K562 (cell line): ENCODE measurements around the gene CHST12. TPM values are rescaled to one million over a fixed set of nuclear protein-coding genes. Genes with fewer than 3 reads are reported as not detected.

Experiments
- ATAC-seq: fragments of 200-7000 bp; cut with Tn5 transposase; 3 replicates; pipeline ENCODE4 v1.9.1; 2020; ENCODE audit warnings: moderate library complexity
- BruUV-seq: library from RNA; stranded (reverse); fragments of 400-500 nt; replicated peaks from 2 replicates; lab custom pipeline; 2021; lab: Mats Ljungman, UMichigan
- CTCF ChIA-PET: fragments of 300-600 bp; formaldehyde crosslinking; extraction: SDS; loops from one replicate; lab custom pipeline; 2021; ENCODE audit warnings: low intra/inter-chr PET ratio; lab: Yijun Ruan, JAX
- POLR2A ChIA-PET: fragments of 300-600, 350-650 bp; sonication (Branson Sonifier 250); formaldehyde crosslinking; extraction: SDS; loops from one replicate; lab custom pipeline; 2021; ENCODE audit warnings: antibody characterized with exemption, inconsistent platforms; lab: Yijun Ruan, JAX
- DNase-seq, 4 experiments: peaks; one replicate each; pipeline versions ENCODE4 v3.0.0 to v3.0.0-alpha.2; 2011 to 2018; ENCODE audit warnings: low spot score in 3 of 4, mixed read lengths in 3 of 4; ENCODE audit errors: extremely low read depth in 1 of 4
- FAIRE-seq: peaks from 2 replicates; lab custom pipeline; 2011; peaks lifted over from hg19 to GRCh38; lab: Jason Lieb, UNC
- H2AFZ ChIP-seq: 2 replicates; pipeline ENCODE4 v1.6.0; 2011; ENCODE audit warnings: low read depth, low read length, control low read depth, inconsistent platforms
- H3K27ac ChIP-seq: fragments of 200-600 bp; 3 replicates; pipeline ENCODE4 v1.8.0; 2011; ENCODE audit warnings: low read depth, mild to moderate bottlenecking, control low read depth, inconsistent platforms, low read length, moderate library complexity, mixed read lengths; ENCODE audit errors: extremely low read depth
- H3K27me3 ChIP-seq, 2 experiments: fragments of 300-600 bp in 1 of 2; 2 replicates in 1 of 2; 3 replicates in 1 of 2; pipeline versions ENCODE4 v1.6.0 to v1.8.0; 2011; ENCODE audit warnings: inconsistent platforms in 2 of 2, low read length in 2 of 2, mild to moderate bottlenecking in 1 of 2, mixed read lengths in 1 of 2, moderate library complexity in 1 of 2; ENCODE audit not compliant: control insufficient read depth in 2 of 2, insufficient read depth in 2 of 2
- H3K36me3 ChIP-seq: fragments of 300-600 bp; 3 replicates; pipeline ENCODE4 v1.8.0; 2011; ENCODE audit warnings: mild to moderate bottlenecking, low read length, inconsistent platforms; ENCODE audit not compliant: control insufficient read depth, insufficient read depth
- H3K4me1 ChIP-seq, 2 experiments: fragments of 200-600 bp in 1 of 2; replicated peaks in 1 of 2; 2 replicates in 1 of 2; 3 replicates in 1 of 2; pipeline versions ENCODE4 v1.5.1 to v1.8.0; 2011; ENCODE audit warnings: inconsistent platforms in 2 of 2, low read length in 2 of 2, mild to moderate bottlenecking in 1 of 2, mixed read lengths in 1 of 2, moderate library complexity in 1 of 2; ENCODE audit not compliant: control insufficient read depth in 2 of 2, insufficient read depth in 2 of 2
- H3K4me2 ChIP-seq: 2 replicates; pipeline ENCODE4 v1.6.1; 2011; ENCODE audit warnings: low read length, control low read depth, inconsistent platforms, mixed read lengths; ENCODE audit not compliant: insufficient read depth
- H3K4me3 ChIP-seq: fragments of 200-600 bp; sonication (generic), shearing (Covaris generic); 2 replicates; pipeline ENCODE4 v1.5.1; 2016; ENCODE audit warnings: control low read depth, inconsistent platforms
- H3K79me2 ChIP-seq: fragments of 200-600 bp; 3 replicates; pipeline ENCODE4 v1.8.0; 2011; ENCODE audit warnings: low read length, inconsistent platforms; ENCODE audit not compliant: control insufficient read depth, insufficient read depth
- H3K9ac ChIP-seq, 2 experiments: 2 replicates each; pipeline versions ENCODE4 v1.6.0 to v1.6.1; 2011; ENCODE audit warnings: low read depth in 2 of 2, low read length in 2 of 2, control low read depth in 1 of 2, inconsistent platforms in 1 of 2, mild to moderate bottlenecking in 1 of 2, mixed read lengths in 1 of 2; ENCODE audit not compliant: insufficient read depth in 1 of 2
- H3K9me1 ChIP-seq: one replicate; pipeline ENCODE4 v1.6.0; 2011; ENCODE audit warnings: inconsistent platforms, mild to moderate bottlenecking, low read length, moderate library complexity; ENCODE audit not compliant: control insufficient read depth, insufficient read depth
- H3K9me3 ChIP-seq: replicated peaks from 2 replicates; pipeline ENCODE4 v1.5.1; 2011; ENCODE audit warnings: low read depth, low read length, inconsistent platforms; ENCODE audit not compliant: control insufficient read depth, insufficient read depth
- H4K20me1 ChIP-seq: replicated peaks from 2 replicates; pipeline ENCODE4 v1.6.1; 2011; ENCODE audit warnings: low read length, inconsistent platforms, mixed read lengths; ENCODE audit not compliant: control insufficient read depth, insufficient read depth
- CBFA2T3 ChIP-seq: fragments of 450-650 bp; IDR thresholded peaks from 2 replicates; pipeline ENCODE4 v1.6.1; 2017
- CEBPB ChIP-seq: fragments of 450-650 bp; IDR thresholded peaks from 2 replicates; pipeline ENCODE4 v1.6.1; 2016; ENCODE audit warnings: missing genetic modification characterization, missing compliant biosample characterization
- CEBPG ChIP-seq, 3 experiments: fragments of 200-800 bp in 1 of 3; sonication (Bioruptor generic) in 1 of 3; sonication (generic) in 1 of 3; formaldehyde crosslinking in 1 of 3; IDR thresholded peaks in 2 of 3; conservative IDR thresholded peaks in 1 of 3; 2 replicates each; pipeline versions ENCODE4 v1.6.1 to v1.8.0; 2016 to 2022; ENCODE audit warnings: missing compliant biosample characterization in 2 of 3, missing genetic modification characterization in 2 of 3, mild to moderate bottlenecking in 1 of 3, missing genetic modification reagents in 1 of 3
- DDX20 ChIP-seq: fragments of 450-650 bp; IDR thresholded peaks from 2 replicates; pipeline ENCODE4 v1.6.1; 2016; ENCODE audit warnings: missing genetic modification characterization, low read depth, mild to moderate bottlenecking, missing compliant biosample characterization, moderate library complexity
- FOXK2 ChIP-seq, 2 experiments: fragments of 450-650 bp; IDR thresholded peaks in 1 of 2; conservative IDR thresholded peaks in 1 of 2; 2 replicates each; pipeline ENCODE4 v1.6.1; 2016; ENCODE audit warnings: low read depth in 2 of 2, mild to moderate bottlenecking in 1 of 2
- HDAC1 ChIP-seq, 2 experiments: fragments of 450-650 bp; IDR thresholded peaks; 2 replicates each; pipeline ENCODE4 v1.6.1; 2016 to 2017; ENCODE audit warnings: inconsistent platforms in 1 of 2, mild to moderate bottlenecking in 1 of 2, moderate library complexity in 1 of 2
- HDAC6 ChIP-seq: IDR thresholded peaks from 2 replicates; pipeline ENCODE4 v1.6.1; 2012; ENCODE audit warnings: low read depth, mild to moderate bottlenecking, control low read depth, inconsistent platforms, low read length, moderate library complexity
- MYBL2 ChIP-seq, 2 experiments: fragments of 450-650 bp in 1 of 2; sonication (generic) in 1 of 2; formaldehyde crosslinking in 1 of 2; IDR thresholded peaks; 2 replicates each; pipeline versions ENCODE4 v1.6.1 to v1.8.1; 2017 to 2022; ENCODE audit warnings: borderline replicate concordance in 1 of 2, inconsistent platforms in 1 of 2, low read depth in 1 of 2, mild to moderate bottlenecking in 1 of 2, missing genetic modification reagents in 1 of 2, moderate library complexity in 1 of 2
- NCOA1 ChIP-seq: fragments of 450-650 bp; IDR thresholded peaks from 2 replicates; pipeline ENCODE4 v1.6.1; 2016; ENCODE audit warnings: low read depth
- POLR2G ChIP-seq: fragments of 200-400 bp; formaldehyde crosslinking; IDR thresholded peaks from 2 replicates; pipeline ENCODE4 v1.6.1; 2017; ENCODE audit warnings: low read depth, mild to moderate bottlenecking, antibody characterized with exemption, low read length, moderate library complexity
- RBFOX2 ChIP-seq: fragments of 200-400 bp; formaldehyde crosslinking; IDR thresholded peaks from 2 replicates; pipeline ENCODE4 v1.6.1; 2017; ENCODE audit warnings: low read depth, mild to moderate bottlenecking, low read length, moderate library complexity
- RHOXF2B ChIP-seq: fragments of 250-450 bp; sonication (Bioruptor Pico); conservative IDR thresholded peaks from 2 replicates; pipeline ENCODE4 v1.5.1; 2021
- SIN3A ChIP-seq, 2 experiments: fragments of 150-350 bp in 1 of 2; IDR thresholded peaks; 2 replicates each; pipeline ENCODE4 v1.6.1; 2011 to 2016; ENCODE audit warnings: borderline replicate concordance in 2 of 2, low read depth in 2 of 2, low read length in 2 of 2, mild to moderate bottlenecking in 2 of 2, moderate library complexity in 2 of 2; ENCODE audit not compliant: control insufficient read depth in 1 of 2
- TAL1 ChIP-seq: fragments of 450-650 bp; IDR thresholded peaks from 2 replicates; pipeline ENCODE4 v1.6.1; 2016; ENCODE audit warnings: mild to moderate bottlenecking
- TCF3 ChIP-seq: sonication (generic); formaldehyde crosslinking; IDR thresholded peaks from 2 replicates; pipeline ENCODE4 v1.4.0; 2020; ENCODE audit warnings: mild to moderate bottlenecking, missing genetic modification reagents
- ZBTB17 ChIP-seq: fragments of 450-650 bp; formaldehyde crosslinking; IDR thresholded peaks from 2 replicates; pipeline ENCODE4 v1.4.0; 2020; ENCODE audit warnings: mild to moderate bottlenecking
- ZFP36 ChIP-seq: fragments of 150-350 bp; IDR thresholded peaks from 2 replicates; pipeline ENCODE4 v1.6.1; 2018; ENCODE audit warnings: low read length, low read depth; ENCODE audit not compliant: partially characterized antibody
- ZMIZ1 ChIP-seq, 2 experiments: fragments of 150-350 bp in 1 of 2; IDR thresholded peaks; 2 replicates each; pipeline ENCODE4 v1.6.1; 2012 to 2016; ENCODE audit warnings: low read depth in 2 of 2, low read length in 2 of 2, mild to moderate bottlenecking in 1 of 2, moderate library complexity in 1 of 2
- WGBS: fragments of 100-300 bp; shearing (Covaris generic); methylation state at CpG from one replicate; pipeline ENCODE4 v1.1.6; 2016; ENCODE audit warnings: low coverage, mixed read lengths; ENCODE audit not compliant: insufficient coverage; ENCODE audit errors: missing lambda C conversion rate; 5-methylcytosine and 5-hydroxymethylcytosine counted together
- in situ Hi-C: fragments of 300-500 bp; cut with MboI; formaldehyde crosslinking; loops from 4 replicates; pipeline ENCODE4 v1.15.0; 2018; ENCODE audit warnings: inconsistent platforms, mixed read lengths
- intact Hi-C: fragments of 100-400 bp; cut with micrococcal nuclease; formaldehyde crosslinking; loops from 2 replicates; pipeline ENCODE4 v1.14.2; 2022
- polyA plus RNA-seq, 8 experiments: library from polyadenylated mRNA; depleted of rRNA in 4 of 8; stranded (reverse) in 5 of 8; unstranded in 3 of 8; fragments of >200 nt; fragmentation: Nextera tagmentation in 2 of 8; fragmentation: Illumina TruSeq in 1 of 8; extraction: Ambion mirVana in 2 of 8; extraction: Trizol in 1 of 8; gene quantifications; 2 replicates each; pipeline versions ENCODE4 v1.2.1 to v1.2.3, GENCODE V29; 2011 to 2014; ENCODE audit warnings: inconsistent platforms in 1 of 8, missing spikeins in 1 of 8
- total RNA-seq, 7 experiments: library from RNA; depleted of rRNA in 6 of 7; stranded (reverse); fragments of >200 nt in 6 of 7; fragmentation: Illumina TruSeq in 2 of 7; extraction: Trizol in 2 of 7; gene quantifications; 2 replicates each; pipeline versions ENCODE4 v1.2.1 to v1.2.3, GENCODE V29; 2011 to 2021; ENCODE audit warnings: low replicate concordance in 1 of 7

CHST12 gene
- total and polyA plus RNA-seq, 9 of the 15 experiments (the other 6 are each of a cell fraction or from before 2014, with no cell fraction given): 0.18 to 19.8 (median 3.6) TPM

- no peaks in the 10 kb centered on the region for H3K9me3 ChIP-seq
- peak in 2 of 4 experiments; percentile 20 to 45 for DNase-seq
- in situ Hi-C loops: no loop called here
- H2AFZ ChIP-seq: no peak overlapping the region
- peak overlapping the region; percentile 87 to 100 for H3K9ac ChIP-seq
- ChIA-PET CTCF (no interaction called here), POLR2A (interaction anchor here (0.6 to 1.7 kb wide), 7 partner anchors 12 to 809 kb away, joined by 3 to 9 read pairs (median 3); partner anchors contain the start of gene SNX8)
- H3K36me3 ChIP-seq: peaks cover 64% of the 10 kb centered on the region
- H3K4me1 ChIP-seq: peaks cover 18 to 31% of the 10 kb centered on the region in 2 experiments; a peak in 4 of 5 replicates
- peaks cover 82% of the 10 kb centered on the region for H3K79me2 ChIP-seq
- no TSS peak for BruUV-seq
- TF ChIP-seq HDAC6 (no peak), RHOXF2B (CRISPR knock-in tag) (no peak), FOXK2 (conservative IDR thresholded peaks at IDR 0.05 in 1 of 2, IDR thresholded peaks at IDR 0.05 in 1 of 2; ENCODE audit: low read depth in 2 of 2) (no peak), ZBTB17 (no peak), TAL1 (peak; percentile 12; the same call in 1 of the 2 replicates), NCOA1 (no peak), DDX20 (tag) (no peak), SIN3A (IDR thresholded peaks at IDR 0.05; ENCODE audit: borderline replicate concordance in 2 of 2, control insufficient read depth in 1 of 2, low read depth in 2 of 2, low read length in 2 of 2) (no peak), CBFA2T3 (peak; percentile 38), CEBPB (tag) (peak; percentile 91), RBFOX2 (peak; percentile 58), ZFP36 (no peak), ZMIZ1 (IDR thresholded peaks at IDR 0.05; ENCODE audit: low read depth in 2 of 2, low read length in 2 of 2) (no peak), HDAC1 (IDR thresholded peaks at IDR 0.05) (0 out of 4 replicates have a peak, but pooled peaks of 1 of the 2 experiments have one; percentile 39), MYBL2 (IDR thresholded peaks at IDR 0.05; ENCODE audit: low read depth) (no peak), MYBL2 (CRISPR knock-in tag; IDR thresholded peaks at IDR 0.05; ENCODE audit: borderline replicate concordance) (no peak), TCF3 (CRISPR knock-in tag) (peak; percentile 57; the same call in 1 of the 2 replicates), CEBPG (CRISPR knock-in tag; IDR thresholded peaks at IDR 0.05) (peak; percentile 62), CEBPG (tag; conservative IDR thresholded peaks at IDR 0.05 in 1 of 2, IDR thresholded peaks at IDR 0.05 in 1 of 2) (no peak), POLR2G (peak; percentile 52)
- H3K4me2 ChIP-seq: peak overlapping the region; percentile 92
- peaks cover 54% of the 10 kb centered on the region for H4K20me1 ChIP-seq
- H3K27ac ChIP-seq: peak overlapping the region; percentile 22; the same call in 1 of the 3 replicates
- no peak for ATAC-seq
- no peaks in the 10 kb centered on the region for H3K27me3 ChIP-seq
- no peak for FAIRE-seq
- H3K9me1 ChIP-seq: no peaks in the 10 kb centered on the region
- no peak overlapping the region; the same call in 1 of the 2 replicates for H3K4me3 ChIP-seq
- WGBS: 51% methylated on average over 8 of the region's 8 CpGs
- intact Hi-C loops: no loop called here
Measured at GRCh38 chr7:2357165-2357564, 46.2 kb upstream of the CHST12 start.
